T-cell (primary cell): ENCODE results near the gene TMEM270. TPM values are rescaled to one million over a fixed set of nuclear protein-coding genes. Genes with fewer than 3 reads are reported as not detected.

ENCODE experiments used
- ATAC-seq, 4 experiments: fragments of 200-7000 bp in 3 of 4; fragments of 150-1000 bp in 1 of 4; cut with Tn5 transposase; replicated peaks in 1 of 4; 1 replicate in 3 of 4; 2 replicates in 1 of 4; pipeline ENCODE4 v1.10.0; 2021; ENCODE audit warnings: moderate library complexity in 3 of 4, mild to moderate bottlenecking in 2 of 4, moderate number of reproducible peaks in 1 of 4
- CTCF ChIA-PET, 2 donors: fragments of 300-600 bp; sonication (Branson Sonifier 250); formaldehyde crosslinking; loops; one replicate each; lab custom pipeline; 2022; ENCODE audit warnings: antibody characterized with exemption in 2 of 2; lab: Charles Lee
- POLR2A ChIA-PET, 2 donors: fragments of 300-600 bp; sonication (Branson Sonifier 250); formaldehyde crosslinking; loops; one replicate each; lab custom pipeline; 2022; ENCODE audit warnings: antibody characterized with exemption in 2 of 2; lab: Charles Lee
- DNase-seq, 35 experiments: peaks; one replicate each; pipeline versions ENCODE4 v3.0.0 to v3.0.0-alpha.2; 2013 to 2023
- H3K27ac ChIP-seq: one replicate; pipeline ENCODE4 v1.5.1; 2013; ENCODE audit warnings: low read length
- H3K27me3 ChIP-seq, 2 experiments: replicated peaks in 1 of 2; 1 replicate in 1 of 2; 2 replicates in 1 of 2; pipeline versions ENCODE4 v1.6.1 to v1.7.0; 2013; ENCODE audit warnings: low read length in 1 of 2, mixed read lengths in 1 of 2; ENCODE audit not compliant: control insufficient read depth in 2 of 2, insufficient read depth in 2 of 2; ENCODE audit errors: extremely low read depth in 1 of 2
- H3K36me3 ChIP-seq, 2 donors: 1 replicate in 1 of 2; 2 replicates in 1 of 2; pipeline versions ENCODE4 v1.6.1 to v1.7.0; 2013; ENCODE audit warnings: low read length in 1 of 2; ENCODE audit not compliant: control insufficient read depth in 2 of 2, insufficient read depth in 1 of 2; ENCODE audit errors: extremely low read depth in 1 of 2
- H3K4me1 ChIP-seq, 2 experiments: 1 replicate in 1 of 2; 2 replicates in 1 of 2; pipeline versions ENCODE4 v1.6.1 to v1.7.0; 2013; ENCODE audit warnings: low read length in 2 of 2, mixed read lengths in 1 of 2; ENCODE audit not compliant: insufficient read depth in 2 of 2, control insufficient read depth in 1 of 2; ENCODE audit errors: extremely low read depth in 1 of 2
- H3K4me3 ChIP-seq, 2 donors: 1 replicate in 1 of 2; 2 replicates in 1 of 2; pipeline versions ENCODE4 v1.5.1 to v1.7.0; 2013; ENCODE audit warnings: mild to moderate bottlenecking in 2 of 2, low read length in 1 of 2, moderate library complexity in 1 of 2; ENCODE audit not compliant: control insufficient read depth in 1 of 2; ENCODE audit errors: extremely low read depth in 1 of 2
- H3K9me3 ChIP-seq: 2 replicates; pipeline ENCODE4 v1.7.0; 2013
- H3K27ac Mint-ChIP-seq, 2 donors: one replicate each; pipeline ENCODE4 v1.8.0; 2020 to 2021; ENCODE audit warnings: mild to moderate bottlenecking in 2 of 2, mixed read lengths in 2 of 2
- H3K27me3 Mint-ChIP-seq, 2 donors: one replicate each; pipeline ENCODE4 v1.8.0; 2021 to 2022; ENCODE audit warnings: mixed read lengths in 2 of 2
- H3K36me3 Mint-ChIP-seq: one replicate; pipeline ENCODE4 v1.8.0; 2021; ENCODE audit warnings: mixed read lengths
- H3K4me1 Mint-ChIP-seq, 3 donors: one replicate each; pipeline ENCODE4 v1.8.0; 2020 to 2022; ENCODE audit warnings: mixed read lengths in 3 of 3, mild to moderate bottlenecking in 1 of 3
- H3K4me3 Mint-ChIP-seq, 3 donors: one replicate each; pipeline ENCODE4 v1.8.0; 2020 to 2022; ENCODE audit warnings: mild to moderate bottlenecking in 3 of 3, mixed read lengths in 3 of 3, moderate library complexity in 3 of 3
- H3K9me3 Mint-ChIP-seq, 3 donors: one replicate each; pipeline ENCODE4 v1.8.0; 2020 to 2022; ENCODE audit warnings: mixed read lengths in 3 of 3
- WGBS: methylation state at CpG from one replicate; pipeline ENCODE4 v1.1.5; 2013; ENCODE audit warnings: missing lambda C conversion rate; ENCODE audit not compliant: insufficient coverage; 5-methylcytosine and 5-hydroxymethylcytosine counted together
- total RNA-seq, 35 experiments: library from RNA in 6 of 35; stranded (reverse) in 6 of 35; fragments of 120-200 nt in 1 of 35; gene quantifications; one replicate each; pipeline versions ENCODE4 v1.2.1 to v1.2.4 and lab custom pipeline; 2013 to 2026

The TMEM270 gene
- total RNA-seq, 5 donors from 2014 or later (not counting 1 experiment from before 2014, with no cell fraction given), result not detected

DNA sequence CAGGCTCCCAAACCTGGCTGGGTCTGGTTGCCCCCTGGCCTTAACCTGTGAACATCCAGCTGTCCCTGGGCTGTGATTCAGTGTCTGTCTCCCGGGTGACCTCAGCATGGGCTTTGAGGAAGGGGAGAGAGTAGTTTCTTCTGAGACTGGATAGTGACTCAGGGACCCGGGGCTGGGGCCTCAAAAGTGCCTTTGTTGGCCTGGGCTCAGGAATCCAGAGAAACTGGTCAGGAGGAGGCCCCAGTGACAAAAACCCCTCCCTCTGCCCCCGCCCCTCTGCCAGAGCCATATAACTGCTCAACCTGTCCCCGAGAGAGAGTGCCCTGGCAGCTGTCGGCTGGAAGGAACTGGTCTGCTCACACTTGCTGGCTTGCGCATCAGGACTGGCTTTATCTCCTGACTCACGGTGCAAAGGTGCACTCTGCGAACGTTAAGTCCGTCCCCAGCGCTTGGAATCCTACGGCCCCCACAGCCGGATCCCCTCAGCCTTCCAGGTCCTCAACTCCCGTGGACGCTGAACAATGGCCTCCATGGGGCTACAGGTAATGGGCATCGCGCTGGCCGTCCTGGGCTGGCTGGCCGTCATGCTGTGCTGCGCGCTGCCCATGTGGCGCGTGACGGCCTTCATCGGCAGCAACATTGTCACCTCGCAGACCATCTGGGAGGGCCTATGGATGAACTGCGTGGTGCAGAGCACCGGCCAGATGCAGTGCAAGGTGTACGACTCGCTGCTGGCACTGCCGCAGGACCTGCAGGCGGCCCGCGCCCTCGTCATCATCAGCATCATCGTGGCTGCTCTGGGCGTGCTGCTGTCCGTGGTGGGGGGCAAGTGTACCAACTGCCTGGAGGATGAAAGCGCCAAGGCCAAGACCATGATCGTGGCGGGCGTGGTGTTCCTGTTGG, 30.0 kb upstream of the TMEM270 start, which contains the start of gene CLDN4:
Gene CLDN4 (plus strand): TSS at position 316 of the 903 bp plus-strand sequence. CDS start 206 bp downstream, at position 522.
- WGBS, result 93% methylated on average over 40 of the region's 42 CpGs

DNA sequence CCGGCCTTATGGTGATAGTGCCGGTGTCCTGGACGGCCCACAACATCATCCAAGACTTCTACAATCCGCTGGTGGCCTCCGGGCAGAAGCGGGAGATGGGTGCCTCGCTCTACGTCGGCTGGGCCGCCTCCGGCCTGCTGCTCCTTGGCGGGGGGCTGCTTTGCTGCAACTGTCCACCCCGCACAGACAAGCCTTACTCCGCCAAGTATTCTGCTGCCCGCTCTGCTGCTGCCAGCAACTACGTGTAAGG, 29.4 kb upstream of the TMEM270 start:
- H3K36me3 Mint-ChIP-seq, result no peaks in the 10 kb centered on the region
- ATAC-seq (no peak), DNase-seq (no peak)
- peaks cover 0 to 25% of the 10 kb centered on the region in 2 experiments for H3K4me1 ChIP-seq
- peaks cover 0 to 25% of the 10 kb centered on the region in 2 experiments for H3K27me3 ChIP-seq
- H3K36me3 ChIP-seq, result no peaks in the 10 kb centered on the region
- ChIA-PET CTCF (no interaction called here), POLR2A (interaction anchor here in 1 of 2 donors (0.5 kb wide), 1 partner anchor 837 kb away, joined by 3 read pairs; no protein-coding TSS in a partner anchor)
- H3K4me1 Mint-ChIP-seq, result peaks cover 21 to 29% (median 26%) of the 10 kb centered on the region in 3 donors
- WGBS, result 92% methylated on average over 16 of the region's 16 CpGs
- H3K9me3 Mint-ChIP-seq, result no peaks in the 10 kb centered on the region
- H3K27ac Mint-ChIP-seq, result no peak overlapping the region
- peaks cover 0 to 8% of the 10 kb centered on the region in 2 donors for H3K27me3 Mint-ChIP-seq
- no peak overlapping the region for H3K4me3 Mint-ChIP-seq
- H3K9me3 ChIP-seq, result no peaks in the 10 kb centered on the region
- H3K4me3 ChIP-seq, result no peak overlapping the region
- H3K27ac ChIP-seq, result no peak overlapping the region

More for the DNA sequence above, 30.0 kb upstream of the TMEM270 start, which contains the start of gene CLDN4:
- DNase-seq (no peak), ATAC-seq (no peak)
- H3K27me3 Mint-ChIP-seq, result peaks cover 0 to 8% of the 10 kb centered on the region in 2 donors
- no peak within 1 kb of the TSS for H3K4me3 ChIP-seq
- no peaks in the 10 kb centered on the region for H3K9me3 ChIP-seq
- H3K9me3 Mint-ChIP-seq, result no peaks in the 10 kb centered on the region
- no peak within 1 kb of the TSS for H3K4me3 Mint-ChIP-seq
- ChIA-PET CTCF (no interaction called here), POLR2A (no interaction called here)
- H3K36me3 Mint-ChIP-seq, result no peaks in the 10 kb centered on the region
- H3K4me1 Mint-ChIP-seq, result peaks cover 22 to 32% (median 27%) of the 10 kb centered on the region in 3 donors
- H3K27me3 ChIP-seq, result peaks cover 0 to 25% of the 10 kb centered on the region in 2 experiments
- H3K27ac Mint-ChIP-seq, result no peak within 1 kb of the TSS
- peaks cover 0 to 25% of the 10 kb centered on the region in 2 experiments for H3K4me1 ChIP-seq
- H3K27ac ChIP-seq, result no peak within 1 kb of the TSS
- H3K36me3 ChIP-seq, result no peaks in the 10 kb centered on the region

DNA sequence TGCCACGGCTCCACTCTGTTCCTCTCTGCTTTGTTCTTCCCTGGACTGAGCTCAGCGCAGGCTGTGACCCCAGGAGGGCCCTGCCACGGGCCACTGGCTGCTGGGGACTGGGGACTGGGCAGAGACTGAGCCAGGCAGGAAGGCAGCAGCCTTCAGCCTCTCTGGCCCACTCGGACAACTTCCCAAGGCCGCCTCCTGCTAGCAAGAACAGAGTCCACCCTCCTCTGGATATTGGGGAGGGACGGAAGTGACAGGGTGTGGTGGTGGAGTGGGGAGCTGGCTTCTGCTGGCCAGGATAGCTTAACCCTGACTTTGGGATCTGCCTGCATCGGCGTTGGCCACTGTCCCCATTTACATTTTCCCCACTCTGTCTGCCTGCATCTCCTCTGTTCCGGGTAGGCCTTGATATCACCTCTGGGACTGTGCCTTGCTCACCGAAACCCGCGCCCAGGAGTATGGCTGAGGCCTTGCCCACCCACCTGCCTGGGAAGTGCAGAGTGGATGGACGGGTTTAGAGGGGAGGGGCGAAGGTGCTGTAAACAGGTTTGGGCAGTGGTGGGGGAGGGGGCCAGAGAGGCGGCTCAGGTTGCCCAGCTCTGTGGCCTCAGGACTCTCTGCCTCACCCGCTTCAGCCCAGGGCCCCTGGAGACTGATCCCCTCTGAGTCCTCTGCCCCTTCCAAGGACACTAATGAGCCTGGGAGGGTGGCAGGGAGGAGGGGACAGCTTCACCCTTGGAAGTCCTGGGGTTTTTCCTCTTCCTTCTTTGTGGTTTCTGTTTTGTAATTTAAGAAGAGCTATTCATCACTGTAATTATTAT, 28.9 kb upstream of the TMEM270 start:
- Mint-ChIP-seq H3K27me3 (peaks cover 0 to 4% of the 10 kb centered on the region in 2 donors), H3K27ac (no peak overlapping the region), H3K4me3 (no peak overlapping the region), H3K36me3 (no peaks in the 10 kb centered on the region), H3K9me3 (no peaks in the 10 kb centered on the region), H3K4me1 (peaks cover 16 to 24% (median 21%) of the 10 kb centered on the region in 3 donors)
- POLR2A ChIA-PET, result interaction anchor here in 1 of 2 donors (0.5 kb wide), 1 partner anchor 837 kb away, joined by 3 read pairs; no protein-coding TSS in a partner anchor
- H3K27me3 ChIP-seq, result peaks cover 0 to 23% of the 10 kb centered on the region in 2 experiments
- ATAC-seq, result no peak
- H3K27ac ChIP-seq, result no peak overlapping the region
- no peak overlapping the region for H3K4me3 ChIP-seq
- H3K4me1 ChIP-seq, result peaks cover 0 to 21% of the 10 kb centered on the region in 2 experiments
- DNase-seq, result no peak
- CTCF ChIA-PET, result interaction anchor here in 1 of 2 donors (0.5 kb wide), 1 partner anchor 493 kb away, joined by 3 read pairs; no protein-coding TSS in a partner anchor
- H3K9me3 ChIP-seq, result no peaks in the 10 kb centered on the region
- 79% methylated on average over 9 of the region's 16 CpGs for WGBS
- no peaks in the 10 kb centered on the region for H3K36me3 ChIP-seq

DNA sequence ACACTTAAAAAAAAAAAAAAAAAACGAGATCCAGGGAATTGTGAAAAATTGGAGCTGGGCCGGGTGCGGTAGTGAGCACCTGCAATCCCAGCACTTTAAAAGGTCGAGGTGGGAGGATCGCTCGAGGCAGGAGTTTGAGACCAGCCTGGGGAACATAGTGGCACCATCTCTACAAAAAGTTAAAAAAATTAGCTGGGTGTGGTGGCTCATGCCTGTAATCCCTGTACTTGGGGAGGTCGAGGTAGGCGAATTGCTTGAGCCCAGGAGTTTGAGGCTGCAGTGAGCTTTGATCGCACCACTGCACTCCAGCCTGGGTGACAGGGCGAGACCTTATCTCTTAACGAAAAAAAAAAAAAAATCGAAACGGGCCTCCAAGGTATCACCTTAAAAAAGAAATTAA, 28.2 kb upstream of the TMEM270 start:
- H3K9me3 ChIP-seq, result no peaks in the 10 kb centered on the region
- Mint-ChIP-seq H3K36me3 (no peaks in the 10 kb centered on the region), H3K9me3 (no peaks in the 10 kb centered on the region), H3K27me3 (peaks cover 0 to 4% of the 10 kb centered on the region in 2 donors), H3K4me1 (peaks cover 8 to 16% (median 13%) of the 10 kb centered on the region in 3 donors), H3K27ac (no peak overlapping the region), H3K4me3 (no peak overlapping the region)
- WGBS, result 81% methylated on average over 4 of the region's 13 CpGs
- POLR2A ChIA-PET, result interaction anchor here in 1 of 2 donors (0.6 kb wide), 1 partner anchor 53 kb away, joined by 4 read pairs; no protein-coding TSS in a partner anchor
- no peaks in the 10 kb centered on the region for H3K36me3 ChIP-seq
- H3K4me1 ChIP-seq, result peaks cover 0 to 15% of the 10 kb centered on the region in 2 experiments
- no peak for DNase-seq
- H3K27ac ChIP-seq, result no peak overlapping the region
- CTCF ChIA-PET, result interaction anchor here in 1 of 2 donors (0.5 kb wide), 1 partner anchor 494 kb away, joined by 3 read pairs; no protein-coding TSS in a partner anchor
- H3K4me3 ChIP-seq, result no peak overlapping the region
- no peak for ATAC-seq
- peaks cover 0 to 21% of the 10 kb centered on the region in 2 experiments for H3K27me3 ChIP-seq

DNA sequence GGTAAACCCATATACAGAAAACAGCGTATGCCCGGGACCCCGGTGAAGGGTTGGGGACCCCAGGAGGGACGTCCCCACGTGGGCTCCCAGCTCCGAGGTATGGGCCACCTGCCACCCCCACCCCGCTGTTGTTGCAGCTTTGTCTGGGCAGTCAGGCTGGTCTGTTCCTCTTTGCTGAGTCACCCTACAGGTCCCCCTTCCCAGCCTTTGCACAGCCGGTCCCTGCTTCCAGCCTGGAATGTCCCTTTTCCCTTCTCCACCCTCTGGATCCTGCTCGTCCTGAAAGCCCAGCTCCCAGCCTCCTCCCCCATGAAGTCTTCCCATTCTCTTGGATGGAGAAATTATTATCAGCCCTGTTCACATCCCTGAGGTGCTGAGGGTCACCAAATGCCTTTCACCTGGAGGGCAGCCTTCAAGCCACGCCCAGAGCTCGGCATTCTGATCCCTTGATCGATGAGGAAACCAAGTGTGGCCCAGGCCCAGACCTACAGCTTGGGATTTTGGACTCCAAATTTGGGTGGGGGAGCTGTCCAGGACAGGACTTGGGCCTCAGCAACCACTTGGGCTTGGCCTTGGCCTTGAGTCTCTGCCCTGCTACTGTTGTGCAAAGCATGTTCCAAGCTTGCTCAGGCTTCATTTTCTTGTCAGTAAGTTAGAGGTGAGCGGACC, 27.6 kb upstream of the TMEM270 start:
- Mint-ChIP-seq H3K4me3 (no peak overlapping the region), H3K27ac (no peak overlapping the region), H3K9me3 (no peaks in the 10 kb centered on the region), H3K4me1 (peaks cover 2 to 11% (median 8%) of the 10 kb centered on the region in 3 donors), H3K27me3 (peaks cover 0 to 4% of the 10 kb centered on the region in 2 donors), H3K36me3 (no peaks in the 10 kb centered on the region)
- no peak for DNase-seq
- Histone ChIP-seq H3K9me3 (no peaks in the 10 kb centered on the region), H3K27me3 (peaks cover 0 to 26% of the 10 kb centered on the region in 2 experiments), H3K4me1 (peaks cover 0 to 9% of the 10 kb centered on the region in 2 experiments), H3K36me3 (no peaks in the 10 kb centered on the region), H3K4me3 (no peak overlapping the region), H3K27ac (no peak overlapping the region)
- ChIA-PET POLR2A (interaction anchor here in 1 of 2 donors (0.6 kb wide), 1 partner anchor 52 kb away, joined by 4 read pairs; no protein-coding TSS in a partner anchor), CTCF (no interaction called here)
- ATAC-seq, result no peak
- WGBS, result 79% methylated on average over 11 of the region's 13 CpGs
